GM23338 (cell line): ENCODE results near the gene PRSS33. TPM values are rescaled to one million over a fixed set of nuclear protein-coding genes. Genes with fewer than 3 reads are reported as not detected.
A peak's percentile ranks its signal among the peaks of the same experiment; 100 is the strongest.

Experiments
- ATAC-seq: fragments of 200-7000 bp; cut with Tn5 transposase; 3 replicates; pipeline ENCODE4 v1.9.1; 2020
- DNase-seq: peaks from one replicate; pipeline ENCODE4 v3.0.0-alpha.2; 2015; ENCODE audit warnings: low spot score
- H2AFZ ChIP-seq: fragments of 200-600 bp; sonication (generic); 2 replicates; pipeline ENCODE4 v1.8.0; 2016; ENCODE audit warnings: antibody characterized with exemption, mild to moderate bottlenecking, moderate library complexity
- H3F3A ChIP-seq: fragments of 200-600 bp; sonication (generic); replicated peaks from 2 replicates; pipeline ENCODE4 v1.8.0; 2017; ENCODE audit warnings: antibody characterized with exemption, mixed run types, low read depth
- H3K27ac ChIP-seq: fragments of 200-600 bp; sonication (generic); 2 replicates; pipeline ENCODE4 v1.6.1; 2016; ENCODE audit warnings: low read depth
- H3K27me3 ChIP-seq: fragments of 200-600 bp; sonication (generic); 2 replicates; pipeline ENCODE4 v1.8.0; 2016; ENCODE audit warnings: mild to moderate bottlenecking, mixed run types, moderate library complexity; ENCODE audit not compliant: insufficient read depth
- H3K36me3 ChIP-seq: fragments of 200-600 bp; sonication (generic); 2 replicates; pipeline ENCODE4 v1.8.0; 2016; ENCODE audit warnings: mild to moderate bottlenecking; ENCODE audit not compliant: insufficient read depth
- H3K4me1 ChIP-seq: fragments of 200-600 bp; sonication (generic); 2 replicates; pipeline ENCODE4 v1.8.0; 2016; ENCODE audit warnings: mild to moderate bottlenecking, moderate library complexity; ENCODE audit not compliant: insufficient read depth
- H3K4me2 ChIP-seq: fragments of 200-600 bp; sonication (generic); 2 replicates; pipeline ENCODE4 v1.7.1; 2017; ENCODE audit warnings: mixed run types
- H3K4me3 ChIP-seq: fragments of 200-600 bp; sonication (generic); 2 replicates; pipeline ENCODE4 v1.6.1; 2016; ENCODE audit warnings: mixed run types
- H3K79me2 ChIP-seq: fragments of 200-600 bp; sonication (generic); replicated peaks from 2 replicates; pipeline ENCODE4 v1.8.0; 2017; ENCODE audit warnings: mild to moderate bottlenecking; ENCODE audit not compliant: insufficient read depth
- H3K9me2 ChIP-seq: fragments of 200-600 bp; sonication (generic); 2 replicates; pipeline ENCODE4 v1.8.0; 2017; ENCODE audit not compliant: insufficient read depth
- H4K20me1 ChIP-seq: fragments of 200-600 bp; sonication (generic); replicated peaks from 2 replicates; pipeline ENCODE4 v1.8.0; 2017; ENCODE audit warnings: mild to moderate bottlenecking; ENCODE audit not compliant: insufficient read depth
- H3K27ac Mint-ChIP-seq: 2 replicates; pipeline ENCODE4 v1.8.0; 2020; ENCODE audit warnings: inconsistent platforms, mild to moderate bottlenecking, moderate library complexity, mixed read lengths
- H3K27me3 Mint-ChIP-seq: 3 replicates; pipeline ENCODE4 v1.8.0; 2022; ENCODE audit warnings: low read depth, mild to moderate bottlenecking, moderate library complexity, mixed read lengths, inconsistent platforms; ENCODE audit not compliant: insufficient read depth, poor library complexity
- H3K36me3 Mint-ChIP-seq: 3 replicates; pipeline ENCODE4 v1.8.0; 2021; ENCODE audit warnings: low read depth, mild to moderate bottlenecking, inconsistent platforms, moderate library complexity, mixed read lengths
- H3K4me1 Mint-ChIP-seq: 3 replicates; pipeline ENCODE4 v1.8.0; 2020; ENCODE audit warnings: mild to moderate bottlenecking, inconsistent platforms, mixed read lengths
- H3K4me3 Mint-ChIP-seq: 3 replicates; pipeline ENCODE4 v1.8.0; 2021; ENCODE audit warnings: moderate library complexity, mild to moderate bottlenecking, inconsistent platforms, mixed read lengths
- H3K9me3 Mint-ChIP-seq: 3 replicates; pipeline ENCODE4 v1.8.0; 2020; ENCODE audit warnings: moderate library complexity, mild to moderate bottlenecking, inconsistent platforms, mixed read lengths
- EZH2 ChIP-seq: fragments of 200-600 bp; sonication (generic); IDR thresholded peaks from one replicate; pipeline ENCODE4 v1.8.0; 2017; ENCODE audit warnings: antibody characterized with exemption, mild to moderate bottlenecking, low read depth; ENCODE audit not compliant: unreplicated experiment
- EZH2phosphoT487 ChIP-seq: fragments of 200-600 bp; sonication (generic); IDR thresholded peaks from one replicate; pipeline ENCODE4 v1.8.1; 2018; ENCODE audit warnings: antibody characterized with exemption; ENCODE audit not compliant: unreplicated experiment
- REST ChIP-seq: IDR thresholded peaks from one replicate; pipeline ENCODE4 v1.6.1; 2018; ENCODE audit warnings: antibody characterized with exemption; ENCODE audit not compliant: unreplicated experiment
- ZNF462 ChIP-seq: fragments of 250-450 bp; sonication (Bioruptor Pico); IDR thresholded peaks from 2 replicates; pipeline ENCODE4 v1.5.0; 2020; ENCODE audit warnings: mild to moderate bottlenecking, moderate library complexity
- polyA plus RNA-seq: library from polyadenylated mRNA; unstranded; fragments of >200 nt; fragmentation: Nextera tagmentation; extraction: Ambion mirVana; gene quantifications from 2 replicates; pipeline ENCODE4 v1.2.1, GENCODE V29; 2016
- total RNA-seq: library from RNA; depleted of rRNA; stranded (reverse); fragments of >200 nt; shearing (Covaris generic); gene quantifications from 2 replicates; pipeline ENCODE4 v1.2.3, GENCODE V29; 2014

Gene PRSS33
- total and polyA plus RNA-seq, 2 experiments from 2014 or later: 0.24 to 1.4 TPM

GRCh38 chr16:2799205-2799858 lies 12.0 kb upstream of the PRSS33 start (continued):
- TF ChIP-seq EZH2phosphoT487: no peak

- Histone ChIP-seq H3K79me2 (no peaks in the 10 kb centered on the region), H3K36me3 (no peaks in the 10 kb centered on the region), H3K9me2 (no peaks in the 10 kb centered on the region), H3K27me3 (no peaks in the 10 kb centered on the region), H4K20me1 (no peaks in the 10 kb centered on the region), H3K4me2 (no peak overlapping the region), H3K27ac (no peak overlapping the region), H3K4me3 (no peak overlapping the region), H2AFZ (peak overlapping the region; percentile 56; the same call in 1 of the 2 replicates), H3K4me1 (no peaks in the 10 kb centered on the region), H3F3A (no peaks in the 10 kb centered on the region)
- peaks cover 9% of the 10 kb centered on the region for H3K27me3 Mint-ChIP-seq
- no peaks in the 10 kb centered on the region for H3K36me3 Mint-ChIP-seq
- no peak for DNase-seq
- peaks cover 8% of the 10 kb centered on the region; the same call in 2 of the 3 replicates for H3K9me3 Mint-ChIP-seq
- no peak overlapping the region for H3K27ac Mint-ChIP-seq
- TF ChIP-seq EZH2 (no peak), ZNF462 (no peak), REST (no peak)
- no peak overlapping the region for H3K4me3 Mint-ChIP-seq
- no peaks in the 10 kb centered on the region for H3K4me1 Mint-ChIP-seq
- ATAC-seq: peak; percentile 23
Observed at GRCh38 chr16:2798723-2799204, 11.4 kb upstream of the PRSS33 start.
